ENCODE results near the gene OR2A2. TPM values are rescaled to one million over a fixed set of nuclear protein-coding genes. Genes with fewer than 3 reads are reported as not detected.
"Not testable (repeated sequence)": the region's sequence is repeated elsewhere in the genome, so short reads cannot be mapped to it uniquely, and the experiment has no call there.

Gene OR2A2, protein sequence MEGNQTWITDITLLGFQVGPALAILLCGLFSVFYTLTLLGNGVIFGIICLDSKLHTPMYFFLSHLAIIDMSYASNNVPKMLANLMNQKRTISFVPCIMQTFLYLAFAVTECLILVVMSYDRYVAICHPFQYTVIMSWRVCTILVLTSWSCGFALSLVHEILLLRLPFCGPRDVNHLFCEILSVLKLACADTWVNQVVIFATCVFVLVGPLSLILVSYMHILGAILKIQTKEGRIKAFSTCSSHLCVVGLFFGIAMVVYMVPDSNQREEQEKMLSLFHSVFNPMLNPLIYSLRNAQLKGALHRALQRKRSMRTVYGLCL
- polyA plus RNA-seq (ENCODE audit: insufficient read length in 4 of 4): not detected

DNA sequence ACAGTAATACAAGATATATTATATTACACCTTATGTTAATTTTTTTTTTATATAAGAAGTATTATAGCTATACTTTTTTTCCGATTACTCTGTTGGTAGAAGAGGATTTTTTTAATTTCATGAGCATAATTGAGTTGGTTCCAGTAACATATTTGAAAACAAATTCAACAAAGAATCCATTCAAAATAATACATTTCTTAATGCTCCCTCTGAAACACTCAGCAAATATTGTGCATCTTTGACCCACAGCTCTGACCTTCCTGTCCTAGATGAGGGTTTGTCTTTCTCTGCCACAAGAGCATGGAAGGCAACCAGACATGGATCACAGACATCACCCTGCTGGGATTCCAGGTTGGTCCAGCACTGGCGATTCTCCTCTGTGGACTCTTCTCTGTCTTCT is at the start of gene OR2A2:
TSS of gene OR2A2 (plus strand) at position 301 of the 400 bp plus-strand sequence. CDS start at position 301, 0 bp downstream.
- DNase-seq (ENCODE audit: low read depth in 4 of 4, low spot score in 3 of 4): no peak

DNA sequence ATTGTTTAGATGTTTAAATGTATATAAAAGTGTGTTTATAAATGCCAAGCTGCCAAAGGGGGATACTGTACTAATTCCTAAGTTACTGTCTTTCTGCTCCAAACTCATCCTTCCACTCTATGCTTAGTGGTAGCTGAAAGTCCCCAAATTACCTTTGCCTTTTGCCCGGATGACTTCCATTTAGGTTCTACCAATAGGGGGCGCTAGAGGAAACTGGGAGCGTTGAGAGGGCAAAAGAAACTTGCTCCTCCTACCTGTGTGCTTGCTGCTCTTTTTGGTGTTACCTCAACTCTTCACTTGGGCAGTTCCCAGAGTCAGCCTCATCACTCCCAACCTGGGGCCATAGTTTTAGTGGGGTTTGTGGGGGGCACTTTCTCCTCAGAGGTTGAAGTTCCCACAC is 45.7 kb upstream of the OR2A2 start:
- no peak for DNase-seq (ENCODE audit: low read depth in 4 of 4, low spot score in 3 of 4)

DNA sequence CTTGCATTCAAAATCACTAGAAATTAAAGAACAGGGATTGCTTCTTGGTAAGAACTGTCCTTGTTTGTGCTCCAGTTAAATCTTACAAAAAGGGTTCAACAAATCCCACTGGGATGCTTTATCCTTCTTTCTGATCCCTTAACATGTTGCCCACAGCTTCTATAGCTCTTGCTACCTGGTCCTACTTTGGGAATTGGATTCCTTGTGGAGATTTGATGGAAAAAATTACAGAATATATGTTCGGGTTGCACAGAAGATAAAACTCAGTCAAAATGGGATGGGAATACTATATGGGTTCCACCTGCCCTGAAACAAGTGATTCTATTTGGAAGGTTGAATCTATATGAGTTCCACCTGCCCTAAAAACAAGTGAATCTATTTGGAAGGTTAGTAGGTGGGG is 39.9 kb upstream of the OR2A2 start, which contains the start of gene OR2A25:
TSS of gene OR2A25 (plus strand) at position 301 of the 400 bp plus-strand sequence. CDS start 4,409 bp downstream, outside the sequence.
- no peak for DNase-seq (ENCODE audit: low read depth in 4 of 4, low spot score in 3 of 4)

DNA sequence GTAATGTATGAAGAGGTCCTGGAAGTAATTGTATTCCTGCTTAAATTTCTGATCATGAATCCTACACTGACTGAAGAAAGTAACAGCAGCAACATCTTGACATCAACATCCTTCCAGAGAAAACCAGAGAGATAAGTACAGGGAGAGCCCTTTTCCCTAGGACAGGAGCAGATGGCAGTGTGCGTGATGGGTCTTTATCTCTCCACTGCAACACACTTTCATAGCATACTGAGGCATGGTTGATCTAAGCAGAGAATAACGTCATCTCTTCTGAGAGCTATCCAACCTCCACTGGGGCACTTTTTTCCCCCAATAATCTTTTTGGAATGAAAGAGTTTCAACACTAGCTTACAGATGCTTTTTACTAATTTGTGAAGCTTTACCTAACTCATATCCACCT is 39.4 kb upstream of the OR2A2 start:
- DNase-seq (ENCODE audit: low read depth in 4 of 4, low spot score in 3 of 4): no peak

DNA sequence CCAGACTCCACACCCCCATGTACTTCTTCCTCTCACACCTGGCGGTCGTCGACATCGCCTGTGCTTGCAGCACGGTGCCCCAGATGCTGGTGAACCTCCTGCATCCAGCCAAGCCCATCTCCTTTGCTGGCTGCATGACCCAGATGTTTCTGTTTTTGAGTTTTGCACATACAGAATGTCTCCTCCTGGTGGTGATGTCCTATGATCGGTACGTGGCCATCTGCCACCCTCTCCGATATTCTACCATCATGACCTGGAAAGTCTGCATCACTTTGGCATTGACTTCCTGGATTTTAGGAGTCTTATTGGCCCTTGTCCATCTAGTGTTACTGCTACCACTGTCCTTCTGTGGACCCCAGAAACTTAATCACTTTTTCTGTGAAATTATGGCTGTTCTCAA is 35.0 kb upstream of the OR2A2 start:
- no peak for DNase-seq (ENCODE audit: low read depth in 4 of 4, low spot score in 3 of 4)

DNA sequence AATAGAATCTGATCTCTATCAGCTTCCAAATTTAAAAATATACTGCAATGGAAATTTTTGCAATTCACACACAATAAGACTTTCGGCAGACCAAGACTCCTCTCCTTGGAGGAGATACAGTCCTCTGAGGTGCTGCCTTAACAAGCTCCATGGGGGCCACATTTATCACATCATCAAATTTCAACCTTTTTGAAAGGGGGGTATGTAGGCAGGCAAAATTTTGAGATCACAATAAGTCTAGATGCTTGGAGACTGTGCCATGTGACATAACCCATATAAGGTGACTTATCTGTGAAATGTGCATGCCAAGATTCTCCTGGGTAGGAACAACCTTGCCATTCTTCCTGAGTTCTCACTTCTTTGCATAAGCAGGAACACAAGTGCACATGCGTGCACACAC is 23.4 kb upstream of the OR2A2 start, which contains the start of gene OR2A12:
TSS of gene OR2A12 (plus strand) at position 301 of the 400 bp plus-strand sequence. CDS start 8,830 bp downstream, outside the sequence.
- DNase-seq (ENCODE audit: low read depth in 4 of 4, low spot score in 3 of 4): no peak

DNA sequence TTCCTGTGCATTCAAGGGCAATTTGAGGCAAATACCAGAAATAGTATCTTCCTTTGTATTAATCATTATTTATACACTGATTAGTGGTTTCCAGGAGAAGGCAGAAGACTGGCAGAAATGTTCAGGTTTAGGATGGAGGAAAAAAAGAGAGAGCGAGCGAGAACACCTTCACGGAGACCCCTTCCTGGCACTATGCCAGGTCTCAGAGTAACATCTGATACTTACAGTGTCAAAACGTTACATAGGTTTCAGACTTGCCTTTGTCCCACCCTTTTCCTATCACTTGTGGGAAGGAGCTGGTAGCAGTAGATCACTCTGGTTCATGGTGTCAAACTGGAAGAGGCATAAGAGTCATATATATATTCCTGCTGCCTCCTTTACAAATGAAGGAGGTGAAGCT is 22.7 kb upstream of the OR2A2 start:
- DNase-seq (ENCODE audit: low read depth in 4 of 4, low spot score in 3 of 4): no peak

DNA sequence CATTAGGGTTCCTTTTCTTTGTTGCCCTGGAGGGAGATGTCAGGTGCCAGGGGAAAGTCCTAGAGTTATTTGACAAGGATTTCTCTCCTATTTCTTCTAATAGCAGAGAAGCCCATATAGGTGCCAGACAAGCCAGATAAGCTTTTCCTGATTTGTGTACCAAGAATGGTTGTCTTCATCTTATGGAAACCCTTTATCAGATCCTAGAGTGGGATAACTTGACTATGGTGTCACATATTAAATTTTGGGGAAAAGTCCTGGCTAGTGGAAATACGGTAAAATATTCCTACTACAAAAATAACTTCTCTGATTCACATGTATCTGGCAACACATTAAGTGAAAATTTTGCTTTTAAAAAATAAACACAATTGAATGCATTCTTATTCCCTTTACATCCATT is 22.2 kb upstream of the OR2A2 start:
- DNase-seq (ENCODE audit: low read depth in 4 of 4, low spot score in 3 of 4): no peak

DNA sequence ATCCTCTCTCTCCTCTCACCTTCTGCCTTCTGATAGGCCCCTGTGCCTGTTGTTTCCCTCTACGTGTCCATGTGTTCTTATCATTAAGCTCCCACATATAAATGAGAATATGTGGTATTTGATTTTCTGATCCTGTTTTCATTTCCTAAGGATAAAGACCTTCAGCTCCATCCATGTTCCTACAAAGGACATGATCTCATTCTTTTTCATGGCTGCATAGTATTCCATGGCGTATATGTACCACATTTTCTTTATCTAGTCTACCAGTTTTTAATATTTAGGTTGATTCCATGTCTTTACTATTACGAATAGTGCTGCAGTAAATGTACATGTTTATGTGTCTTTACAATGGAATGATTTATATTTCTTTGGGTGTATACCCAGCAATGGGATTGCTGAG is 18.7 kb upstream of the OR2A2 start:
- no peak for DNase-seq (ENCODE audit: low read depth in 4 of 4, low spot score in 3 of 4)

DNA sequence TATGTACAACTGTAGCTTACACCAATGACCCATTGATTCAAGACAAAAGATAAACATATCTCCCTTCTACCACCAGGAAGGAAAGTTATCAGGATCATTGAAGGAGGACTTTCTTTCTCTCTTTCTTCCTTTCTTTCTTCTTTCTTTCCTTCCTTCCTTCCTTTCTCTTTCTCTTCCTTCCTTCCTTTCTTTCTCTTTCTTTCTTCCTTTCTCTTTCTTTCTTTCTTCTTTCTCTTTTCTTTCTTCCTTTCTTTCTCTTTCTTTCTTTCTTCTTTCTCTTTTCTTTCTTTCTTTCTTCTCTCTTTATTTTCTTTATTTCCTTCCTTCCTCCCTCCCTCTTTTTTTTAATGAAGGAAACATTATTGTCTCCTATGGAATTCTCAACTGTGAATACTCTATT is 10.6 kb upstream of the OR2A2 start:
- DNase-seq (ENCODE audit: low read depth in 4 of 4, low spot score in 3 of 4): no peak

DNA sequence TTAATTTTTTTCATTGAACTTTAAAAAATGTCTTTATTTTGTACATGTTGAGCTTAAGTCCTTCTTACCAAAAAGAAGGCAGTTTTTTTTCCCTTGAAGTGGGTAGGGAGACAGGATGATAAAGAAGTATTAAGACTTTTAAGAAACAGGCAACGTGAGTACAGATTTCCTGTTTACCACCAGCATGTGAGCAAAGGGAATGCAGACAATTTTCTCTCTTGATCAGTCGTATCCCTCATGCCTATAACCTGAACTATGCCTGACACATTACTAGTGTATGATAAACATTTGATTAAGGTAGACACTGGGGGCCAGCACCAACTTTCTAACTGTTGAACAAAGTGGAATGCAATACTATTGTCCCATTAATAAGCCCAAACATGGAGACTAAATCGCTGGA is 8.8 kb upstream of the OR2A2 start:
- DNase-seq (ENCODE audit: low read depth in 4 of 4, low spot score in 3 of 4): no peak

DNA sequence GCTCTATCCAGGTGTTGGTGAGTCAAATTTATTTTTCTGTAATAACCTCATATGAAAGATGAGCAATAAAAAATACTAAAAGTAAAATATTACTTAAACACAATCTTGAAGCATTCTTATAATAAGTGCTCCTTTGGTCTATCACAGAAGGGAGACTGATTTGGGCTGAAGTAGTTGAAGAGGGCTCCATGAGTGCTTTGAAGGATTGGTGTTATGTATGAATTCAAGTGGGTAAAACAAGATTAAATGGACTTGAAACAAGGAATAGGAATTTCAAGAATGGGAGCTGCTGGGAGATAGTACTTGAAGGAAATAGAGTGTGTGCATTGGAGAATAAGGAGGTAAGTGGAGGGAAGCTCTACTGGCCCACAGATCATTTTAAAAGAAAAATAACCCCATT is 7.3 kb upstream of the OR2A2 start:
- no peak for DNase-seq (ENCODE audit: low read depth in 4 of 4, low spot score in 3 of 4)

DNA sequence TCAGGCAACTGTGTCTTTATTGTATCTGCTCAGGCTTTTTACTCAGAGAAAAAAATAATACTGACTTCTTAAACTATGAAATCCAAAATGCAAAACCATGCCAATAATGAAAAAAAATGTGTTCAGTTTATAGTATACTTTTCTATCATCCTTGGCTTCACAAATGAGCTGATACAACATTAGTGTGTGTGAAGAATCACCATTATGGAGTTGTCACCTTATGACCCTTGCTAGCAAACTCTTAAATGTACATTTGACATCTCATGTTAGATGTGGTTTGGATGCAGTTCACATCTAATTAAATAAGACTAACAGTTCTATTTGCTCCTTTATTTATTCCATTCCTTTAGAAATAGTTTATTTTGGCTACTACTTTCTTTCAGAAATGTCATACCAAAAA is 4.2 kb upstream of the OR2A2 start:
- DNase-seq (ENCODE audit: low read depth in 4 of 4, low spot score in 3 of 4): no peak

DNA sequence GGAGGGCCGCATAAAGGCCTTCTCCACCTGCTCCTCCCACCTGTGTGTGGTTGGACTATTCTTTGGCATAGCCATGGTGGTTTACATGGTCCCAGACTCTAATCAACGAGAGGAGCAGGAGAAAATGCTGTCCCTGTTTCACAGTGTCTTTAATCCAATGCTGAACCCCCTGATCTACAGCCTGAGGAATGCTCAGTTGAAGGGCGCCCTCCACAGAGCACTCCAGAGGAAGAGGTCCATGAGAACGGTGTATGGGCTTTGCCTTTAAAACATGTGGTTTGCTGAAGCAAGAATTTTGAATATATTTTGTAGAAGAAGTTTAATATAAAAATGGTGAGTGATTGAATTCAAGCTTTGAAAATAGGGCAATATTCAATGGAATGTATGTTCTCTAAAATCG is 889 bp downstream of the OR2A2 start:
- DNase-seq (ENCODE audit: low read depth in 4 of 4, low spot score in 3 of 4): no peak

DNA sequence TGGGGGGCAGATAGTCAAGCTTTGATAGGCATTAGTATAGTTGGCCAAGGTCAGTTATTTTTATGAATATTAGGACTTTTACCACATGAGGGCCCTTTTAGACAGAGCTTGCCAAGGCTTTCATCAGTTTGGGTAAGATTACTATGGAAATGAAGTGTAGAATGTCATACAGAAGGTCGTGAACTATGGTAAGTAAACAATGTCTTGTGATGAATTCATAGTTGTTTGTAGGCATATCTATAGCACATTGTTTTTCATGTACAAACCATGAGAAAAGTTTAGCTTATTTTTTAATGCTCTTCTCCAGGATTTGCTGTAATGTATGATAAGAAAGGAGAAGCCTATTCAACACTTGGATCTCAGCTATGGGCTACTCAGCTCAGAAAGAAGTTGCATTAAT is 4.3 kb downstream of the OR2A2 start:
- DNase-seq (ENCODE audit: low read depth in 4 of 4, low spot score in 3 of 4): no peak

DNA sequence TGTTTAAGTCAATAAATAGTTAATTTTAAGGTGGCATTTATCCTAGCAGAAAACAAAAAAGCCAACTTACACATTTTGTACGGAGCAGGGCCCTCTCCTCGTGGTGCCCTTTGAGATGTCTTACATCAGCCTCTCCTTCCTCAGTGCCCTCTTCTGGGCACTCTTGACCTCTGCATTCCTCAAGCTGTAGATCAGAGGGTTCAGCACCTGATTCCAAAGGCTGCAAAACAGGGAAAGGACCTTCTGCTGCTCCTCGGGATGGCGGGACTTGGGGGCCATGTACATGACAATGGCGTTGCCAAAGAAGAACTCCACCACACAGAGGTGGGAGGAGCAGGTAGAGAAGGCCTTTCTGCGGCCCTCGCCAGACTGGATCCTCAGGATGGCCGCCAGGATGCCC is 9.0 kb downstream of the OR2A2 start:
- DNase-seq (ENCODE audit: low read depth in 4 of 4, low spot score in 3 of 4): no peak

DNA sequence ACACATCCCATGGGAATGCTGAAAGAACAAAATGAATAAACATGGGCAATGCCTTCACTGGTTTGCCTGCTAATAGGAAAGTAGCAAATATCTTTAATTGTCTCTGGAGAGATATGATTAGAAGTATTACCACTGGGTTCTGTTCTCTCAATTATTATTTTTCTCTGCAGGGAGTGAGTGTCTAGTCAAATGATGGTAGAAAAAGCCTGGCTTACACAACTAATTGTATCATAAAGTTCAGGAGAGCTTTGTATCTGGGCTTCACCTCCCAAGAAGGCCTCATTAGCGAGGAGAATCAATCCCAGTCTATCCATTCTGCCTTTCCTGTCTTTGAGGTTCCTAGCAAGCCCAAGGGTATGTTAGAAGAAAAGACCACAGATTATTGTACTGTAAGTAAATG is 13.5 kb downstream of the OR2A2 start, which contains the start of gene OR2A14:
TSS of gene OR2A14 (plus strand) at position 301 of the 400 bp plus-strand sequence. CDS start 5,937 bp downstream, outside the sequence.
- DNase-seq (ENCODE audit: low read depth in 4 of 4, low spot score in 3 of 4): no peak

DNA sequence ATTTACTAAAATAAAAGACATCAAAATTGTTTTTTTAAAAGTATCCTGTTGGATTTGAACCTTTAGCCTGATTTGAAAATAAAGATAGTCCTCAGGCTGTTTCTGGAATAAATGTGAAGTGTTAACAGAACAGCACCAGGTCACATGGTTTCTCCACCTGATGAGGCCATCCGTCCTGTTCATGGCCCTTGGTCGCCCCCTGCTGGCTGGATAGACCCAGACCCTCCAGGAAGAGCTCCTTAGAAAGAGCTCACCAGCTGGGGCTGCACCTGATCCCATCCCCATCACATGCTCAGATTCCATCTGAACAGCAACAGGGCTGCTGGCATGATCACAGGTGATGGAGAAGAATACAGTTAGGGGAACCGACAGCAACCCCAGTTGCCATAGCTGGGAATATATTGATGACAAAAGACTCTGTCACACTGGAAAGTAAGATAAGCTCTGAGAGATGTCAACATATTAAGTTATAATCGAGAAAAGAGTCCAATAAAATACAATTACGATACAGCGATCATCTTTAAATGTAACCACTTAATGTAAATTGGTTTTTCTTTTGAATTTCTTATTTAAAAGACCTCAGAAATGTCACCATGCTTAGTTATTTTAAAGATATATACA is 18.4 kb downstream of the OR2A2 start:
- peak; percentile 18 to 49 (median 46) for DNase-seq (ENCODE audit: low read depth in 4 of 4, low spot score in 3 of 4)

DNA sequence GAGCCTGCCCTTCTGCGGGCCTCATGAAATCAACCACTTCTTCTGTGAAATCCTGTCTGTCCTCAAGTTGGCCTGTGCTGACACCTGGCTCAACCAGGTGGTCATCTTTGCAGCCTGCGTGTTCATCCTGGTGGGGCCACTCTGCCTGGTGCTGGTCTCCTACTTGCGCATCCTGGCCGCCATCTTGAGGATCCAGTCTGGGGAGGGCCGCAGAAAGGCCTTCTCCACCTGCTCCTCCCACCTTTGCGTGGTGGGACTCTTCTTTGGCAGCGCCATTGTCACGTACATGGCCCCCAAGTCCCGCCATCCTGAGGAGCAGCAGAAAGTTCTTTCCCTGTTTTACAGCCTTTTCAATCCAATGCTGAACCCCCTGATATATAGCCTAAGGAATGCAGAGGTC is 20.2 kb downstream of the OR2A2 start:
- DNase-seq (ENCODE audit: low read depth in 4 of 4, low spot score in 3 of 4): not testable (repeated sequence)

DNA sequence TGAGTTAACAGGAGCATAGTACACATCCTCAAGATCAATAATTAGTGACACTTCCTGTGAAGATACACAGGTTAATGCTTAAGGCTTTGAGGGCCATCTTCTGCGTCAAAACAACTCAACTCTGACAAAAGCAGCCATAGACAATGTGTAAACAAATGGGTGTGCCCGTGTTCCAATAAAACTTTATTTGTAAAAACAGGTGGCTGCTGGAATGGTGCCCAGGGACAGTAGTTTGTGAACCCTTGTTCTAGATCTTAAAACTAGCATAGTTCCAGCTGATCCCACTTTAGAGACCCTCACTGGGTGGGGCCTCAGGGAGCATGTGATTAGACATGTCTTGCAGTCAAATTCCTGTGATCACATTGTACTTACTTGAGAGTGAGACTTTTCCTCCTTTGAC is 21.3 kb downstream of the OR2A2 start:
- DNase-seq (ENCODE audit: low read depth in 4 of 4, low spot score in 3 of 4): no peak

DNA sequence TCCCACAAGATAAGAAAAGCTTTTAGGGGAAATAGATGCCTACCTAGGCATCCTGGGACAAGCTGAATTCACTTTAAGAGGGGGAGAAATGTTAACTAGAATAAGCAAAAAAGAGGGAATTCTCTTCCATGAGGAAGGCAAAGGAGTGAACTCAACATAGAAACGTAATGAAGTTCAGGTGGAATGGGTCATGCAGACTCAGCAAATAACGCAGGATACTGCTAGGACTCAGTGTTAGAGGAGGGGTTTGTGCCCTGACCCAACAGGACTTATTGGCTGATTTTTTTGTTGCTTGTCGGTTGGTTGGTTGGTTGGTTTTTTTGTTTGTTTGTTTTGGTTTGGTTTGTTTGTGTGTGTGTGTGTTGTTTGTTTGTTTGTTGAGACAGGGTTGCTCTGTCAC is 22.9 kb downstream of the OR2A2 start:
- DNase-seq (ENCODE audit: low read depth in 4 of 4, low spot score in 3 of 4): no peak

DNA sequence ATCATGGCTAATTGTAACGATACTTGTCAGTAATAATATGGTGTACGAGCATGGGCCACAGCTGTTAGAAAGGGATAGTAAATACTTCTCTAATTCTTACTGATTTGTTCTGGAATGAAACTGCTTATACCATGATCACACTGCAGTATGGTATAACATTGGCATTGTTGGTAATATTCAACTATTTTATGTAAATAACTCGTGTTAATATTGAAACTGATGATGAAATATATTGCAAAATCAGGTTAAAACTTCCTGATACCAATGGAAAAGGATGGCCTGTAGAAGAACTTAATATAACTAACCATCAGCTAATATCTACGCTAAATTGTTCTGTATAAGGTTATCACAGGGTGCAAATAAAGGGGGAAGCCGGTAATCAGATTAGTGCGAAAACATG is 23.9 kb downstream of the OR2A2 start:
- DNase-seq (ENCODE audit: low read depth in 4 of 4, low spot score in 3 of 4): no peak
